Measurements from ENCODE around the gene MAD1L1. TPM values are rescaled to one million over a fixed set of nuclear protein-coding genes. Genes with fewer than 3 reads are reported as not detected.

MAD1L1 gene
- total and polyA plus RNA-seq, 11 donors: 11.1 to 29.7 (median 20.9) TPM

DNA sequence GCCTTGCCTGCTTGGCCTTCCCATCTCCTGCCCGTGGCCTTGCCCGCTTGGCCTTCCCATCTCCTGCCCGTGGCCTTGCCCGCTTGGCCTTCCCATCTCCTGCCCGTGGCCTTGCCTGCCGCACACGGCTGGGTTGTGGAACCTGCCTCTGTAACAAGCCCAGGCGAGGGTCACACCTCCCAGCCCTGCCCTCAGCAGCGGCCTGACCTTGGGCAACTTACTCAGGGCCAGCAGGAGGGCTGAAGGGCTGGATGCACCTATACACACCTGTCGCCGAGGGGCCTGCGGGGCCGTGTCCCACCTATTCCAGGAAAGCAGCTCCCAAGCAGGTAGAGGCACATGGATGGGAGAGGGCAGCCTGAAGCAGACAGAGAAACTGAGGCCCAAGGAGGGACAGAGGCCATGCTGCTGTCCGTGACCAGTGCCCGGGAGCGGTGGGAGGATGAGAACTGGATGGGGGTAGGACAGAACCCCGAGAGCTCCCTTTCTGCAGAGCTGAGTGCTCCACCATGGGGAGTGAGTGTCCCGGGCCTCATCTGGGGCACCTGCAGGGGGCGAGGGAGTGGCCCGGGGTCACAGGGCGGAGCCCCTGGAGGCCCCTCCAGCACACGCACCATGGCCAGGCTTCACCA lies 285.0 kb downstream of the MAD1L1 start:
- intact Hi-C loops (cut with DNase I): no loop called here
- no peaks in the 10 kb centered on the region for H3K9me3 ChIP-seq
- ATAC-seq (no peak), DNase-seq (peak in 1 of 5 donors; percentile 13)
- WGBS, 4 donors: 87 to 92% (median 90%) methylated on average over 21 to 22 of the region's 22 CpGs
- H3K27me3 ChIP-seq: no peaks in the 10 kb centered on the region
- H3K4me3 ChIP-seq: no peak overlapping the region
- TF ChIP-seq, protein P1, sequence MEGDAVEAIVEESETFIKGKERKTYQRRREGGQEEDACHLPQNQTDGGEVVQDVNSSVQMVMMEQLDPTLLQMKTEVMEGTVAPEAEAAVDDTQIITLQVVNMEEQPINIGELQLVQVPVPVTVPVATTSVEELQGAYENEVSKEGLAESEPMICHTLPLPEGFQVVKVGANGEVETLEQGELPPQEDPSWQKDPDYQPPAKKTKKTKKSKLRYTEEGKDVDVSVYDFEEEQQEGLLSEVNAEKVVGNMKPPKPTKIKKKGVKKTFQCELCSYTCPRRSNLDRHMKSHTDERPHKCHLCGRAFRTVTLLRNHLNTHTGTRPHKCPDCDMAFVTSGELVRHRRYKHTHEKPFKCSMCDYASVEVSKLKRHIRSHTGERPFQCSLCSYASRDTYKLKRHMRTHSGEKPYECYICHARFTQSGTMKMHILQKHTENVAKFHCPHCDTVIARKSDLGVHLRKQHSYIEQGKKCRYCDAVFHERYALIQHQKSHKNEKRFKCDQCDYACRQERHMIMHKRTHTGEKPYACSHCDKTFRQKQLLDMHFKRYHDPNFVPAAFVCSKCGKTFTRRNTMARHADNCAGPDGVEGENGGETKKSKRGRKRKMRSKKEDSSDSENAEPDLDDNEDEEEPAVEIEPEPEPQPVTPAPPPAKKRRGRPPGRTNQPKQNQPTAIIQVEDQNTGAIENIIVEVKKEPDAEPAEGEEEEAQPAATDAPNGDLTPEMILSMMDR (IDR thresholded peaks at IDR 0.05): no peak
- TF ChIP-seq POLR2A (IDR thresholded peaks at IDR 0.05): no peak
- peaks cover 0 to 42% (median 7%) of the 10 kb centered on the region in 12 donors for H3K4me1 ChIP-seq
- H3K27ac ChIP-seq: no peak overlapping the region
- no peaks in the 10 kb centered on the region for H3K36me3 ChIP-seq

GRCh38 chr7:1946773-1947450 lies 285.8 kb downstream of the MAD1L1 start:
- no peak for TF ChIP-seq POLR2A (IDR thresholded peaks at IDR 0.05)
- TF ChIP-seq, protein P1 (IDR thresholded peaks at IDR 0.05): no peak
- H3K27me3 ChIP-seq: no peaks in the 10 kb centered on the region
- no peaks in the 10 kb centered on the region for H3K9me3 ChIP-seq
- H3K36me3 ChIP-seq: no peaks in the 10 kb centered on the region
- no peak overlapping the region for H3K27ac ChIP-seq
- no peak overlapping the region for H3K4me3 ChIP-seq
- ATAC-seq (no peak), DNase-seq (peak in 1 of 5 donors; percentile 13)
- peaks cover 0 to 50% (median 10%) of the 10 kb centered on the region in 12 donors for H3K4me1 ChIP-seq
- 92 to 97% (median 94%) methylated on average over 24 to 27 of the region's 27 CpGs for WGBS, 4 donors
- intact Hi-C loops (cut with DNase I): no loop called here

GRCh38 chr7:1946025-1946772 lies 286.5 kb downstream of the MAD1L1 start:
- Histone ChIP-seq H3K36me3 (no peaks in the 10 kb centered on the region), H3K9me3 (no peaks in the 10 kb centered on the region), H3K4me3 (no peak overlapping the region), H3K4me1 (peaks cover 0 to 52% (median 8%) of the 10 kb centered on the region in 12 donors), H3K27me3 (no peaks in the 10 kb centered on the region), H3K27ac (no peak overlapping the region)
- ATAC-seq: no peak
- WGBS, 4 donors: 94 to 98% (median 95%) methylated on average over 18 to 23 of the region's 23 CpGs
- DNase-seq: peak in 2 of 5 donors; percentile 20 to 57
- intact Hi-C loops (cut with DNase I): no loop called here
- no peak for TF ChIP-seq POLR2A (IDR thresholded peaks at IDR 0.05)
- TF ChIP-seq, protein P1 (IDR thresholded peaks at IDR 0.05): no peak

GRCh38 chr7:1945558-1945957 lies 287.2 kb downstream of the MAD1L1 start:
- intact Hi-C loops (cut with DNase I): no loop called here
- Histone ChIP-seq H3K27ac (no peak overlapping the region), H3K27me3 (no peaks in the 10 kb centered on the region), H3K9me3 (no peaks in the 10 kb centered on the region), H3K4me1 (peaks cover 0 to 52% (median 4%) of the 10 kb centered on the region in 12 donors), H3K36me3 (no peaks in the 10 kb centered on the region), H3K4me3 (no peak overlapping the region)
- TF ChIP-seq, protein P1 (IDR thresholded peaks at IDR 0.05): no peak
- TF ChIP-seq POLR2A (IDR thresholded peaks at IDR 0.05): no peak
- DNase-seq (peak in 2 of 5 donors; percentile 13 to 57), ATAC-seq (no peak)
- 79 to 96% (median 84%) methylated on average over 5 to 14 of the region's 14 CpGs for WGBS, 4 donors
